HG03064 (cell line): ENCODE data around the gene GRAP2.
"Not testable (repeated sequence)": the region's sequence is repeated elsewhere in the genome, so short reads cannot be mapped to it uniquely, and the experiment has no call there.

ENCODE experiments used
- ATAC-seq: cut with Tn5 transposase; IDR thresholded peaks from one replicate; pipeline ENCODE4 v1.9.1; 2021; ENCODE audit warnings: low read depth; ENCODE audit not compliant: unreplicated experiment

The GRAP2 gene

GRCh38 chr22:39942439-39943230 is 41.8 kb downstream of the GRAP2 start:
- ATAC-seq: no peak

- ATAC-seq: no peak
Measured at GRCh38 chr22:39943337-39943736, 42.5 kb downstream of the GRAP2 start.

- no peak for ATAC-seq
Measured at GRCh38 chr22:39943953-39944872, 43.3 kb downstream of the GRAP2 start.

- no peak for ATAC-seq
Measured at GRCh38 chr22:39946126-39946502, 45.2 kb downstream of the GRAP2 start.

GRCh38 chr22:39946503-39947219 is 45.8 kb downstream of the GRAP2 start:
- no peak for ATAC-seq

GRCh38 chr22:39947220-39948216 is 46.6 kb downstream of the GRAP2 start:
- ATAC-seq: no peak

GRCh38 chr22:39949964-39950737 is 49.3 kb downstream of the GRAP2 start:
- ATAC-seq: no peak

GRCh38 chr22:39951603-39952293 is 50.9 kb downstream of the GRAP2 start:
- ATAC-seq: not testable (repeated sequence)

GRCh38 chr22:39952347-39952746 is 51.5 kb downstream of the GRAP2 start:
- no peak for ATAC-seq

GRCh38 chr22:39953101-39953500 is 52.2 kb downstream of the GRAP2 start:
- ATAC-seq: no peak

- no peak for ATAC-seq
Measured at GRCh38 chr22:39954584-39955055, 53.7 kb downstream of the GRAP2 start.

- no peak for ATAC-seq
Measured at GRCh38 chr22:39955675-39956074, 54.8 kb downstream of the GRAP2 start.

- ATAC-seq: no peak
Measured at GRCh38 chr22:39956932-39957664, 56.2 kb downstream of the GRAP2 start.

- ATAC-seq: no peak
Measured at GRCh38 chr22:39958009-39958711, 57.3 kb downstream of the GRAP2 start.

GRCh38 chr22:39958949-39959639 is 58.2 kb downstream of the GRAP2 start:
- ATAC-seq: no peak

GRCh38 chr22:39959640-39960447 is 59.0 kb downstream of the GRAP2 start, which contains the start of gene TMA7B:
Gene TMA7B (plus strand): TSS chr22:39960397. CDS start chr22:39964375, 3,978 bp downstream.
- no peak for ATAC-seq
